ENCODE results near the gene CCDC13. TPM values are rescaled to one million over a fixed set of nuclear protein-coding genes. Genes with fewer than 3 reads are reported as not detected.

The CCDC13 gene
- polyA plus RNA-seq, 1 donor (not counting 4 experiments of a cell fraction or from before 2014, with no cell fraction given), result 0.21 TPM

- no peak for FAIRE-seq
- dilution Hi-C loops (cut with MboI; ENCODE audit: extremely low pct_ligation_motif_present, low sequenced_read_pairs), result no loop called here
- H3K79me2 ChIP-seq (ENCODE audit: control insufficient read depth, insufficient read depth, low read length), result no peaks in the 10 kb centered on the region
- no peaks in the 10 kb centered on the region for H3K9me1 ChIP-seq (ENCODE audit: control insufficient read depth, extremely low read depth, insufficient read depth, low read length)
- no peaks in the 10 kb centered on the region for H3K9me3 ChIP-seq (ENCODE audit: control insufficient read depth, low read depth, low read length)
- no peak for DNase-seq (ENCODE audit: low read depth, low spot score)
- peaks cover under 1% of the 10 kb centered on the region for H3K4me1 ChIP-seq (ENCODE audit: control insufficient read depth, extremely low read depth, insufficient read depth, low read length)
- no peak overlapping the region for H2AFZ ChIP-seq (ENCODE audit: control insufficient read depth, low read length)
- no peaks in the 10 kb centered on the region for H4K20me1 ChIP-seq (ENCODE audit: control insufficient read depth, extremely low read depth, insufficient read depth, low read length)
- no peak overlapping the region for H3K4me2 ChIP-seq (ENCODE audit: control insufficient read depth, extremely low read depth, insufficient read depth, low read depth, low read length)
- H3K9ac ChIP-seq (ENCODE audit: control insufficient read depth, extremely low read depth, insufficient read depth, low read length), result no peak overlapping the region
- no peaks in the 10 kb centered on the region for H3K27me3 ChIP-seq (ENCODE audit: control insufficient read depth, extremely low read depth, insufficient read depth, low read length)
- H3K27ac ChIP-seq (ENCODE audit: control insufficient read depth, insufficient read depth, low read length), result no peak overlapping the region
- H3K4me3 ChIP-seq (ENCODE audit: control insufficient read depth in 2 of 3, extremely low read depth in 1 of 3, insufficient read depth in 2 of 3, low read depth in 1 of 3, low read length in 3 of 3), result no peak overlapping the region
- H3K36me3 ChIP-seq (ENCODE audit: control insufficient read depth in 2 of 2, extremely low read depth in 1 of 2, insufficient read depth in 2 of 2, low read length in 2 of 2), result no peaks in the 10 kb centered on the region
- TF ChIP-seq CTCF (optimal IDR thresholded peaks at IDR 0.05 in 1 of 3, IDR thresholded peaks at IDR 0.05 in 1 of 3, conservative IDR thresholded peaks at IDR 0.05 in 1 of 3; ENCODE audit: extremely low read depth in 1 of 3, insufficient read depth in 2 of 3, low read length in 3 of 3) (no peak), EZH2 (IDR thresholded peaks at IDR 0.05; ENCODE audit: low read length) (no peak)
Measured at GRCh38 chr3:42752961-42753360, 20.1 kb downstream of the CCDC13 start.

- TF ChIP-seq CTCF (optimal IDR thresholded peaks at IDR 0.05 in 1 of 3, IDR thresholded peaks at IDR 0.05 in 1 of 3, conservative IDR thresholded peaks at IDR 0.05 in 1 of 3; ENCODE audit: extremely low read depth in 1 of 3, insufficient read depth in 2 of 3, low read length in 3 of 3), result no peak
- no peak for TF ChIP-seq EZH2 (IDR thresholded peaks at IDR 0.05; ENCODE audit: low read length)
- Histone ChIP-seq H3K9me3 (ENCODE audit: control insufficient read depth, low read depth, low read length) (no peaks in the 10 kb centered on the region), H3K27me3 (ENCODE audit: control insufficient read depth, extremely low read depth, insufficient read depth, low read length) (no peaks in the 10 kb centered on the region), H3K27ac (ENCODE audit: control insufficient read depth, insufficient read depth, low read length) (no peak overlapping the region), H3K4me1 (ENCODE audit: control insufficient read depth, extremely low read depth, insufficient read depth, low read length) (peaks cover 6% of the 10 kb centered on the region), H2AFZ (ENCODE audit: control insufficient read depth, low read length) (no peak overlapping the region), H3K4me2 (ENCODE audit: control insufficient read depth, extremely low read depth, insufficient read depth, low read depth, low read length) (no peak overlapping the region), H3K9me1 (ENCODE audit: control insufficient read depth, extremely low read depth, insufficient read depth, low read length) (no peaks in the 10 kb centered on the region), H3K9ac (ENCODE audit: control insufficient read depth, extremely low read depth, insufficient read depth, low read length) (no peak overlapping the region), H3K36me3 (ENCODE audit: control insufficient read depth in 2 of 2, extremely low read depth in 1 of 2, insufficient read depth in 2 of 2, low read length in 2 of 2) (no peaks in the 10 kb centered on the region), H3K79me2 (ENCODE audit: control insufficient read depth, insufficient read depth, low read length) (no peaks in the 10 kb centered on the region), H3K4me3 (ENCODE audit: control insufficient read depth in 2 of 3, extremely low read depth in 1 of 3, insufficient read depth in 2 of 3, low read depth in 1 of 3, low read length in 3 of 3) (no peak overlapping the region), H4K20me1 (ENCODE audit: control insufficient read depth, extremely low read depth, insufficient read depth, low read length) (no peaks in the 10 kb centered on the region)
- no peak for DNase-seq (ENCODE audit: low read depth, low spot score)
- dilution Hi-C loops (cut with MboI; ENCODE audit: extremely low pct_ligation_motif_present, low sequenced_read_pairs), result no loop called here
- FAIRE-seq, result no peak
Measured at GRCh38 chr3:42752441-42752840, 20.6 kb downstream of the CCDC13 start.
